Nephron (organoid): ENCODE measurements around the gene NECAB2.

Source experiments
- H3K27ac Mint-ChIP-seq, 3 experiments: 2 replicates each; pipeline ENCODE4 v1.8.0; 2020; ENCODE audit warnings: mixed read lengths in 3 of 3, mild to moderate bottlenecking in 2 of 3, moderate library complexity in 1 of 3
- H3K27me3 Mint-ChIP-seq: 2 replicates; pipeline ENCODE4 v1.8.0; 2021; ENCODE audit warnings: low read depth, mild to moderate bottlenecking, moderate library complexity, mixed read lengths
- H3K36me3 Mint-ChIP-seq: 2 replicates; pipeline ENCODE4 v1.8.0; 2020; ENCODE audit warnings: low read depth, mixed read lengths
- H3K4me1 Mint-ChIP-seq: 2 replicates; pipeline ENCODE4 v1.8.0; 2020; ENCODE audit warnings: mixed read lengths
- H3K4me3 Mint-ChIP-seq, 3 experiments: 2 replicates each; pipeline ENCODE4 v1.8.0; 2020; ENCODE audit warnings: mild to moderate bottlenecking in 3 of 3, mixed read lengths in 3 of 3, moderate library complexity in 2 of 3
- H3K9me3 Mint-ChIP-seq: 2 replicates; pipeline ENCODE4 v1.8.0; 2020; ENCODE audit warnings: mixed read lengths
- TF ChIP-seq, protein P1 (sequence below), 3 experiments: fragments of 200-600 bp; sonication (generic); IDR thresholded peaks; one replicate each; pipeline ENCODE4 v1.5.0; 2021; ENCODE audit warnings: antibody characterized with exemption in 3 of 3; ENCODE audit not compliant: unreplicated experiment in 3 of 3

NECAB2 gene

DNA sequence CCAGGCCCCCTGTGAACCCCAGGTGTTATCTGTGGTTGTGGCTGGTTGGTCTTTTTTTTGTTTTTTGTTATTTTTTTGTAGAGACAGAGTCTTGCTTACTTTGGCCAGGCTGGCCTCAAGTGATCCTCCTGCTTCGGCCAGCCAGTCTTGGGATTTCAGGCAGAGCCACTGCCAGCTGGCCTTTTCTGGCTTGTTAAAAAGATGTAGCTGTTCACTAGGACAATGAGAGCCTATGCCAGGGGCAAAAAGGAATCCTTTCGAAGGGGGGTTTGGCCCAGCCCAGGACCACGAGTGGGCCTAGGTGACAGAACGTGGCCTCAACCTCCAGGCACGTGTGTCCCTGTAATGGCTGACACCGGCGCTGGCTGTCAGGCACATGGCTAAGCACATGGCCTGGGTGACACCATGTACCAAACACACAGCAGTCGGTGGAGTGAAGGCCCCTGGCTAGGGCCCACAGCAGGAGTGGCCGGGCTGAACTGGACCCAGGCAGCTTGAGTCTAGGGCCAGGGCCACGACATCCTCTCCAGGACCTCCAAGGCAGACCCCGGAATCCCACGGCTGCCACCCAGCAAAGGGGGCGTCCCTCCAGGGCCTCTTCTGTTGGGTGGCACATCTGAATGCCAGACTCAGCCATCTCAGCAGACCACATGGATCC, 81.5 kb downstream of the NECAB2 start:
- no peak overlapping the region for H3K27ac Mint-ChIP-seq
- no peak overlapping the region for H3K4me3 Mint-ChIP-seq

DNA sequence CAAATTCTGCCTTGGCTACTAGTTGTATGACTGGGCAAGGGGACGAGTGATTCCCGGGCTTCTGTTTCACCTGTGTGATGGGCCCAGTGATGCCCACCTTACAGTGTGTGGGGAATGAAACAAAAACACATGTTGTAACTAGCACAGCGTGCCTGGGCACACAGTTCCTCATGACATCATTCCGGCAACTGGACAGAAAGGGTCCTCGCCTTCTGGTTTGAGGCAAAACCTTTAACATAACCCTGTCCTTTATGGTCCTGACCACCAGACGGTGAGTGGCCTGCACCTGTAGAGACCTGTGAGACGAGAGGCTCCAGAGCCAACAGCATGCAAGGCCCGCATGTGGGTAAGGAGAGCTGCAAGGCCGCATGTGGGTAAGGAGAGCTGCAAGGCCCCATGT, 82.3 kb downstream of the NECAB2 start:
- Mint-ChIP-seq H3K9me3 (no peaks in the 10 kb centered on the region), H3K36me3 (peaks cover 35% of the 10 kb centered on the region), H3K4me1 (no peaks in the 10 kb centered on the region), H3K27me3 (no peaks in the 10 kb centered on the region), H3K27ac (no peak overlapping the region), H3K4me3 (no peak overlapping the region)
- TF ChIP-seq, protein P1, sequence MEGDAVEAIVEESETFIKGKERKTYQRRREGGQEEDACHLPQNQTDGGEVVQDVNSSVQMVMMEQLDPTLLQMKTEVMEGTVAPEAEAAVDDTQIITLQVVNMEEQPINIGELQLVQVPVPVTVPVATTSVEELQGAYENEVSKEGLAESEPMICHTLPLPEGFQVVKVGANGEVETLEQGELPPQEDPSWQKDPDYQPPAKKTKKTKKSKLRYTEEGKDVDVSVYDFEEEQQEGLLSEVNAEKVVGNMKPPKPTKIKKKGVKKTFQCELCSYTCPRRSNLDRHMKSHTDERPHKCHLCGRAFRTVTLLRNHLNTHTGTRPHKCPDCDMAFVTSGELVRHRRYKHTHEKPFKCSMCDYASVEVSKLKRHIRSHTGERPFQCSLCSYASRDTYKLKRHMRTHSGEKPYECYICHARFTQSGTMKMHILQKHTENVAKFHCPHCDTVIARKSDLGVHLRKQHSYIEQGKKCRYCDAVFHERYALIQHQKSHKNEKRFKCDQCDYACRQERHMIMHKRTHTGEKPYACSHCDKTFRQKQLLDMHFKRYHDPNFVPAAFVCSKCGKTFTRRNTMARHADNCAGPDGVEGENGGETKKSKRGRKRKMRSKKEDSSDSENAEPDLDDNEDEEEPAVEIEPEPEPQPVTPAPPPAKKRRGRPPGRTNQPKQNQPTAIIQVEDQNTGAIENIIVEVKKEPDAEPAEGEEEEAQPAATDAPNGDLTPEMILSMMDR (IDR thresholded peaks at IDR 0.05; ENCODE audit: unreplicated experiment in 3 of 3) = no peak

More for the DNA sequence above, 81.5 kb downstream of the NECAB2 start:
- Mint-ChIP-seq H3K9me3 (no peaks in the 10 kb centered on the region), H3K36me3 (peaks cover 28% of the 10 kb centered on the region), H3K27me3 (peaks cover 2% of the 10 kb centered on the region), H3K4me1 (no peaks in the 10 kb centered on the region)
- TF ChIP-seq, protein P1 (IDR thresholded peaks at IDR 0.05; ENCODE audit: unreplicated experiment in 3 of 3) = no peak

DNA sequence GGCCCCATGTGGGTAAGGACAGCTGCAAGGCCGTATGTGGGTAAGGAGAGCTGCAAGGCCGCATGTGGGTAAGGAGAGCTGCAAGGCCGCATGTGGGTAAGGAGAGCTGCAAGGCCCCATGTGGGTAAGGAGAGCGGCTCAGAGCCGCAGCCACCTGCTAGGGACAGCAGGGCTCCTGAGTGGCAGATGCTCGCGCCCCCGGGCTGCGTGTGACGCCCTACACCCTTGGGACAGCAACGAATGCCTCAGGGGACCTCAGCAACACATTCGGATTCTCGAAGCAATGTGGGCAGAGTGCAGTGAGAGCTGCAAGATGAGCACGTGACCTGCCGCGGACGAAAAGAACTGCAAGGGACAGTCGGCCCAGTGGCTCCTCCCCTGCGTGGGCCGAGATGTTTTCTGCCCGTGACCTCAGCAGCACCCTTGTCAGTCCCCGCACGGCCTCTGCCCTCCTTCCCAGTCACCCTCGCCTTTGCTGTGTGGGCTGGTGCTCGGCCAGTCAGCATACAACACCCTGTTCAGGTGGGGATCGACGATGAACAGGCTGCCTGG, 84.1 kb downstream of the NECAB2 start:
- no peaks in the 10 kb centered on the region for H3K27me3 Mint-ChIP-seq
- TF ChIP-seq, protein P1 (IDR thresholded peaks at IDR 0.05; ENCODE audit: unreplicated experiment in 3 of 3) = no peak
- H3K4me1 Mint-ChIP-seq = no peaks in the 10 kb centered on the region
- peaks cover 49% of the 10 kb centered on the region for H3K36me3 Mint-ChIP-seq
- no peaks in the 10 kb centered on the region for H3K9me3 Mint-ChIP-seq
- H3K27ac Mint-ChIP-seq = no peak overlapping the region
- no peak overlapping the region for H3K4me3 Mint-ChIP-seq
